Skeletal muscle tissue (tissue), 4 donors: Measurements from ENCODE around the gene EME1. TPM values are rescaled to one million over a fixed set of nuclear protein-coding genes. Genes with fewer than 3 reads are reported as not detected.

Source experiments
- H3K27ac ChIP-seq: one replicate; pipeline ENCODE4 v1.7.0; 2013; ENCODE audit warnings: mild to moderate bottlenecking, low read depth, low read length, inconsistent platforms
- H3K27me3 ChIP-seq, 3 donors: one replicate each; pipeline ENCODE4 v1.7.0; 2013; ENCODE audit warnings: low read length in 3 of 3; ENCODE audit not compliant: control insufficient read depth in 3 of 3, insufficient read depth in 3 of 3
- H3K36me3 ChIP-seq, 3 donors: one replicate each; pipeline ENCODE4 v1.7.0; 2013; ENCODE audit warnings: low read length in 3 of 3; ENCODE audit not compliant: control insufficient read depth in 3 of 3, insufficient read depth in 3 of 3
- H3K4me1 ChIP-seq, 3 donors: one replicate each; pipeline ENCODE4 v1.7.0; 2013; ENCODE audit warnings: low read length in 3 of 3, mild to moderate bottlenecking in 3 of 3; ENCODE audit not compliant: control insufficient read depth in 3 of 3, insufficient read depth in 3 of 3
- H3K4me3 ChIP-seq, 3 donors: one replicate each; pipeline ENCODE4 v1.7.0; 2013; ENCODE audit warnings: low read length in 3 of 3
- H3K9ac ChIP-seq, 3 donors: one replicate each; pipeline ENCODE4 v1.7.0; 2013; ENCODE audit warnings: low read length in 3 of 3, mild to moderate bottlenecking in 3 of 3, moderate library complexity in 2 of 3, low read depth in 1 of 3
- H3K9me3 ChIP-seq, 3 donors: one replicate each; pipeline ENCODE4 v1.7.0; 2013; ENCODE audit warnings: low read length in 3 of 3; ENCODE audit not compliant: control insufficient read depth in 3 of 3
- total RNA-seq: library from RNA; depleted of rRNA; stranded (reverse); fragments of >200 nt; gene quantifications from one replicate; pipeline ENCODE4 v1.2.3, GENCODE V29; 2014
- donor health status: Osteomylitis.

Gene EME1
- 2.1 TPM for total RNA-seq

- Histone ChIP-seq H3K4me1 (peaks cover 13 to 32% (median 19%) of the 10 kb centered on the region in 3 donors), H3K9ac (peak within 1 kb of the TSS; percentile 95 to 97 (median 96)), H3K27me3 (no peaks in the 10 kb centered on the region), H3K27ac (peak within 1 kb of the TSS; percentile 96), H3K9me3 (no peaks in the 10 kb centered on the region), H3K36me3 (peaks cover 20 to 29% (median 28%) of the 10 kb centered on the region in 3 donors), H3K4me3 (peak within 1 kb of the TSS; percentile 99 to 100 (median 100))
Observed at GRCh38 chr17:50372758-50373556, at the start of gene EME1, which contains the start of gene MRPL27. Gene EME1, plus strand, starts transcription at chr17:50373229. Its CDS starts 1,980 bp downstream, at chr17:50375209. Gene MRPL27, minus strand, starts transcription at chr17:50373184. Its CDS starts 14 bp downstream, at chr17:50373170.

- Histone ChIP-seq H3K4me3 (no peak overlapping the region), H3K27me3 (peaks cover 0 to 4% (median 2%) of the 10 kb centered on the region in 3 donors), H3K9ac (peak overlapping the region in 1 of 3 donors; percentile 3), H3K9me3 (no peaks in the 10 kb centered on the region), H3K36me3 (no peaks in the 10 kb centered on the region), H3K27ac (no peak overlapping the region), H3K4me1 (no peaks in the 10 kb centered on the region)
Observed at GRCh38 chr17:50325906-50326305, 47.1 kb upstream of the EME1 start.

DNA sequence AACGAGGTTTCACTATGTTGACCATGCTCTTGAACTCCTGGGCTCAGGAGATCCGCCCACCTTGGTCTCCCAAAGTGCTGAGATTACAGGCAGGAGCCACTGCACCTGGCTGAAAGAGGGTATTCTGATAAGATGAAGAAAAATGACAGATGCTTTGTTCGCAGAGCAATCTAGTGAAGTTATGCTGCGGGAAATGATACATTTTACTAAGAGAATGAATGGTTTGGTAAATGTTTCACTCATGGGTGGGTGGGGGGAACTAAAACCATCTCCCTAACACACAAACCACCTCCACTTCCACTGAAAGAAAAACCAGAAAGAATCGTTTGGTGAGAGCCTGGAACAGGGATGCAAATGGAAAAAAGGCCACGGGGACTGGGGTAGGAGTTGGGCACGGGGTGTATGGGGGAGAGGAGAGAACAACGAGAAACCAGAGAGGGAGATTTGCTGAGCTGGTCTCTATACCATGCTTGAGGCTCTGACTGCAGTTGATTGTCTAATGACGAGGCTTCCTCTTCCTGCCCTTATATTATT is 46.1 kb upstream of the EME1 start:
- peaks cover 0 to 5% (median 4%) of the 10 kb centered on the region in 3 donors for H3K27me3 ChIP-seq
- H3K9me3 ChIP-seq: no peaks in the 10 kb centered on the region
- no peaks in the 10 kb centered on the region for H3K36me3 ChIP-seq
- no peak overlapping the region for H3K27ac ChIP-seq
- no peak overlapping the region for H3K9ac ChIP-seq
- H3K4me1 ChIP-seq: no peaks in the 10 kb centered on the region
- no peak overlapping the region for H3K4me3 ChIP-seq

DNA sequence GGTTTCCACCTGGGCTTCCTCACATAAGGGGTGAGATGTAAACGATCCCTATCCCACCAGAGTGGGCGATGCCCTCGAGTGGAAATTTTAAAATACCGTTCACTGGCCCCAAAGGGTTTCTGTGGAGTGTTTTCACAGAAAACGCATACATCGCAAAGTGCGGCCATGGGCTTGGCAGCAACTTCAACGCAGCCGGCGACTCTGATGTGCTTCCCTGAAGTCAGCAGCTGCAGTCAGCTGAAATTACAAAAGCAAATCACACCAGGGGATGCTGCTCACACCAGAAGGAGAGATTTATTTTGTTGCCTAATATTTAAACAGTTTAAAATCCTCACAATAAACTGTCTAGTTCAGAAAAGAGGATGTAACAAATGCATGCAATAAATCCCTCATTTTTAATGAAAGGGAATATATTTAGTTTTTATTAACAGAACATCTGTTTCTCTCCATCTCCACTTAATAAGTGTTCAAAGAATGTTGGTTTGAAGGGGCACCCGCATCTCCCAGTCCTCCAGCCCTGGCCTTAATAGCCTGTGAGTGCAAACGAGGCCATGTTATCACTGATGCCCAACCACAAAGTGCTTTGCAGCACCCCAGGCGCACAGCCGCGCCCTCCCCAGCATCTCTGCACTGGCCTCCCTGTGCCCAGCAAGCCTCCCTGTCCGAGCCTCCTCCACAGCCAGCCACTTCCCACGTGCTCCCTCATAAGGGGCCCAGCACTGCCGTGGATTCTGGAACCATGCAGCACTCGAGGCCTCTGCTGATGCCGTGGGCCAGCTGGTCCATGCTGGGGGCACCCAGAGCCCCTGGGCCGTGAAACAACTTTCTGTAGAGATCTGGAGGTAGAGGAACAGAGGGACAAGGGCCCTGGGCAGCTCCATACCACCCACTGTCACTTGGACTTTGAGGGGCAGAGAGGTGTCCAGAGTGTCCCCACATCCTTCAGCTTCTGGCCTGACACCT is 44.4 kb upstream of the EME1 start:
- Histone ChIP-seq H3K27ac (no peak overlapping the region), H3K9me3 (no peaks in the 10 kb centered on the region)

DNA sequence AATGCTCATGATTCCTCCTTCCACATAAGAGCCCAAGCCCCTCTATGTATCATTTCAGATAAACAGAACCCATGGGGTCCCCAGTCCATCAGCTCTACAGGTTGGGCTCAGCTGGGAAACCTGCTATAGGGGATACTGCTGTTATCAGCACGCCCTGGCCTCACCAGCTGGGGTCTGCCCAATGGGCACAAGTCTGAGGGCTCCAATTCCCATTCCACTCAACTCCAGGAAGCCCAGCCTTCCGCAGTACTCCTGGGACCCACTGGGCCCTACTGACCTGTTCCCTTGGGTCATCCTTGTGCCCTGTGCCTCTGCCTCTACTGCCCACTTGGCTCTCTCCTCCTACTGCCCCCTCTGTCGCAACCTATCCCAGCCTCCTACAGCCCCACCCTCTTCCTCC is 43.3 kb upstream of the EME1 start:
- Histone ChIP-seq H3K9ac (no peak overlapping the region), H3K27me3 (peaks cover 4 to 5% (median 4%) of the 10 kb centered on the region in 3 donors), H3K27ac (no peak overlapping the region), H3K9me3 (no peaks in the 10 kb centered on the region), H3K4me1 (no peaks in the 10 kb centered on the region), H3K36me3 (no peaks in the 10 kb centered on the region), H3K4me3 (no peak overlapping the region)

More for the DNA sequence above, 44.4 kb upstream of the EME1 start:
- peaks cover 4 to 5% (median 4%) of the 10 kb centered on the region in 3 donors for H3K27me3 ChIP-seq
- H3K4me3 ChIP-seq: no peak overlapping the region
- no peaks in the 10 kb centered on the region for H3K4me1 ChIP-seq
- no peaks in the 10 kb centered on the region for H3K36me3 ChIP-seq
- no peak overlapping the region for H3K9ac ChIP-seq

DNA sequence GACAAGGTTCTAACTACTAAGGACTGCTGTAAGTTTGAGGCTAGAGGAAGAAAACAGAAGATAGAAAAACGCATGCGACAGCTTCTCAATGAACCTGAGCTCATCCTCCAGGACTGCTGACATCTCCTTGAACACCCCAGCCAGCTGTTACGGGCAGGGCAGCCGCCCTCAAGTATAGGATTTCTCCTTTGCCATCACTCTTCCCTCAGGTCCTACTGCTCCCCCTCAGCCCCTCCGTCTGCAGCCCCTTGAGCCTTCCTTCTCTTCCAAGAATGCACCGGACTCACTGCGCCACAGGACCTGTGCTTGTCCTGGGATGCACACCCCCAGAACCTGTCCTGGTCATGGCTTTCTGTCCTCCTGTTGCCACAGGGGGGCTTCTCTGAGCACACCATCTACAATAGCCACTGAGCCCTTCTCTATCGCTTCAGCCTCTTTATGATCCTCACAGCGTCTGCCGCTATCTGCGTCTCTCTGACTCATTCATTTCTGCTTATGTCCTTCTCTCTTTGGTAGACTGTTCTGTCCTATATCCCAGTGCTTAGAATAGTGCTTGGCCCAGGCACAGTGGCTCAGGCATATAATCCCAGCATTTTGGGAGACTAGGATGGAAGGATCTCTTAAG is 42.8 kb upstream of the EME1 start:
- no peaks in the 10 kb centered on the region for H3K4me1 ChIP-seq
- H3K36me3 ChIP-seq: no peaks in the 10 kb centered on the region
- no peaks in the 10 kb centered on the region for H3K9me3 ChIP-seq
- peaks cover 4 to 5% (median 4%) of the 10 kb centered on the region in 3 donors for H3K27me3 ChIP-seq
- H3K27ac ChIP-seq: no peak overlapping the region
- no peak overlapping the region for H3K9ac ChIP-seq
- no peak overlapping the region for H3K4me3 ChIP-seq

DNA sequence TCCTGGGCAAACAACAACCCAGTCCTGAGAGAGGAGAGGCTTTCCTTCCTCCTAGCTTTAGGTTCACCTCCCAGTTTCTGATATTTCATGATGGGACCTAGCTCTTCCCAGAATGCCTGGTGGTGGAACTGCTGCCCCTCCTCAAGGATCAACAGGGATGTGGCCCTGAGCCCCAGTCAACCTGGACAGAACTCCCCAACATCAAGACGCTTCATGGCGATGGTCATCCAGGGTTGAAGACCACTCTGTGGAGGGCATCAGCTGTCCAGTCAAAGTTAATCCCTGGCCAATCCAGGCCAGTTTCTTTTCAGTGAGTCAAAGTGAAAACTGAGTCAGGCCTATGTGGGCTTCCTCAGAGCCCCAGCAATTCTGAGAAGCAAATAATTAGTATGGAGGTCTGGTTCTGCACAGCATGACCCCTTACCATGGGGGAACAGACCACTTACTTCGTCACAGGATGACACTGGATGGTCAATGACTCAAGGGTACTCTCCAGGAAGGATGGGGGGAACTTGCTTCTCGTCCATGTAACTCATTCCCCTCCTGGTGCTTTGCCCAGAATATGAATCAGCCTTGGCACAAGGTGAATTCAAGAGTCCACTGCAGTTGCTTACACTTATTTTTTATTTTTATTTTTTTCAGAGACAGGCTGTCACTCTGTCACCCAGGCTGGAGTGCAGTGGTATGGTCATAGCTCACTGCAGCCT is 41.8 kb upstream of the EME1 start:
- Histone ChIP-seq H3K4me3 (no peak overlapping the region), H3K27ac (no peak overlapping the region), H3K9ac (no peak overlapping the region), H3K27me3 (peaks cover 4 to 5% (median 4%) of the 10 kb centered on the region in 3 donors), H3K9me3 (no peaks in the 10 kb centered on the region), H3K36me3 (no peaks in the 10 kb centered on the region), H3K4me1 (no peaks in the 10 kb centered on the region)

DNA sequence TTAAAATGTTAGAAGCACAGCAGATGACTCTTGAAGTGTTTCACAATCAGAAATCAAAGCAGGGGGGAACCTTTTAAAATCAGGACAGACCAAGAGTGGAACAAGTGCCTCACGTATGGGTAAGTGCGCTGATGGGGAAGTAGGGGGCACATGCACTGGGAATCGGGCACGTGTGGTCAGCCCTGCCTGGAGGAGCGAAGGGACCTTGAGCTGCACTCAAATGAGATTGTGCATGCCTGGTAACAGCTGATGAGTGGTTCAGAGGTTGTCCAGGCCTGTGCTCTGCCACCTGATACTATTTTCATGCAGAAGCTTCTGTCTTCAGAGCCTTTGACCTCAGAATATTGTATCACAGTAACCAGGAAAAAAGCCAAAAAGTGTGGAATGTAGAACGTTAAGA is 40.8 kb upstream of the EME1 start:
- Histone ChIP-seq H3K36me3 (no peaks in the 10 kb centered on the region), H3K27ac (no peak overlapping the region), H3K27me3 (peaks cover 4 to 5% (median 4%) of the 10 kb centered on the region in 3 donors), H3K9ac (no peak overlapping the region), H3K4me1 (no peaks in the 10 kb centered on the region), H3K9me3 (no peaks in the 10 kb centered on the region), H3K4me3 (no peak overlapping the region)
